ENCODE data around the gene CALN1. TPM values are rescaled to one million over a fixed set of nuclear protein-coding genes. Genes with fewer than 3 reads are reported as not detected.
"Not testable (repeated sequence)": the region's sequence is repeated elsewhere in the genome, so short reads cannot be mapped to it uniquely, and the experiment has no call there.

CALN1 gene
- polyA plus RNA-seq, 4 donors: 0.46 to 0.90 (median 0.55) TPM

DNA sequence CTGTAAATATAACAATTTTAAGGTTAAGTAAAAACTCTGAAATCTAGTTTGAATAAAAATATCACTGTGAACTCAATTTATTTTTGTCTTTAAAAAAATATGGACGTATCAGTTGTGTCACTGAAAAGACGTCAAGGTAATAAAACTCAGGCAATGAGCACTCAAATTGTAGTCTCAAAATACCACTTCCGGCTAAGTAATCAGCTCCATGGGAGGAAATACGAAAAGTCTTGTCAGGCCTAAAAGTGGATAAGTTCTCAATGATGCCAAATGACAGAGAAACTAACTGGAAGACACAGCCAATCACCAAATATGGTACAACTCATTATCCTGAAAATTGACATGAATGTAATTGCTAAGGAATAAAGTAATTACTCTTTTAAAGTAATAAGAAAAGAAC, 719 bp downstream of the CALN1 start:
- no peak for DNase-seq (ENCODE audit: low read depth in 4 of 4, low spot score in 3 of 4)

DNA sequence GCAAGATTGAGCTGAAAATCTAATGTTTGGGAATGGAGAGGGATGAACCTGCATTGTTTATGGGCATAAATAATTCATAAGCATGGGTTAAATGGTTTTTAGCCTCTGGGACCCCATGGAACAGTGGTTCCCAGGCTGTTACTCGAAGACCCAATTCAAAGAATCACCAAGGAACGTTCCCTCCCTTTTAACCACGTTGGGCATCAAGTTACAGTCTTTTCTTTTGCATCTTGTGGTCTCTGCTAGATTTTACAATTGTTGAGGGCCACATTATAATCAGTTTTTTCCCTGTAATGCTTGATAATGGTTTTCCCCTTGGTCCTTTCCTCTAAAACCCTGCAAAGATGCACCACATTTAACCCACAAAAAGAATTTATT, 2.5 kb downstream of the CALN1 start:
- no peak for DNase-seq (ENCODE audit: low read depth in 4 of 4, low spot score in 3 of 4)

DNA sequence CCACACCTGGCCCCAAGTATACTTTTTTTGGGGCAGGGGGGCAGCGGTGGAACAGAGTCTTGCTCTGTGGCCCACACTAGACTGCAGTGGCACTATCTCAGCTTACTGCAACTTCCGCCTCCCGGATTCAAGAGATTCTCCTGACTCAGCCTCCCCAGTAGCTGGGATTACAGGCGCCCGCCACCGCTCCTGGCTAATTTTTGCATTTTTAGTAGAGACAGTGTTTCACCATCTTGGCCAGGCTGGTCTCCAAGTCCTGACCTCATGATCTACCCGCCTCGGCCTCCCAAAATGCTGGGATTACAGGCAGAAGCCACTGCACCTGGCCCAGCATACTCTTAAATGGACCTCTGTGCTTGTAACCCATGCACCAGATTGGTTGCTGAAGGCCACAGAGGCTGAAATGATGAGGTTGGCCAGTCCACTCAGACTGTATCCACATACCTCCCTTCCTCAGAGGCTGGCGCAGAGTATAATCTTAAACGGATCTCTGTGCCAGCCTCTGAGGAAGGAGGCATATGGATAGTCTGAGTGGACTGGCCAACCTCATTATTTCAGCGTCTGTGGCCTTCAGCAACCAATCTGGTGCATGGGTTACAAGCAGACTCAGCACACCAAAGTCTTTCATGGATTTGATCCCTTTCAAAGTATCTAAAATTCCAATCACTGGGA, 3.0 kb downstream of the CALN1 start:
- no peak for DNase-seq (ENCODE audit: low read depth in 4 of 4, low spot score in 3 of 4)

DNA sequence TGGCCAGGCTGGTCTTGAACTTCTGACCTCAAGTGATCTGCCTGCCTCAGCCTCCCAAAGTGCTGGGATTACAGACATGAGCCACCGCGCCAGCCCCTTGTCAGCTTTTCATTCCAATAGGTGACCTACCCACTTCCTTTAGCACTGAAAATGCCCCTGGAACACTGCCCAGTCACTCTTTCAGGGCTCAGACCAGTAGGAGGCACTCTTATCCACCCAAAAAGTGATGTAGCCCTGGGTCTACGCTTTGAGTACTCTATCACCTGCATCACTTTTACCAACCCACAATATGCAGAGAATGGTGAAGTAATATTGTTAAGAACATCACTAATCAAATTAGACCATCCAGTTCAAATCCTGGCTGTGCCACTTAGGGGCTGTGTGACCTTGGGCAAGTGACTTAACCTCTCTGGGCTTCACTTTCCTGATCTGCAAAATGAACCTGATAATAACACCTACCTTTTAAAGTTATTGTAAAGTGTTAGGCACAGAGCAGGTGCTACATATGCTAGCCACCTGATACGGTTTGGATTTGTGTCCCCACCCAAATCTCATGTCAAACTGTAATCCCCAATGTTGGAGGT, 5.2 kb downstream of the CALN1 start:
- DNase-seq (ENCODE audit: low read depth in 4 of 4, low spot score in 3 of 4): no peak

DNA sequence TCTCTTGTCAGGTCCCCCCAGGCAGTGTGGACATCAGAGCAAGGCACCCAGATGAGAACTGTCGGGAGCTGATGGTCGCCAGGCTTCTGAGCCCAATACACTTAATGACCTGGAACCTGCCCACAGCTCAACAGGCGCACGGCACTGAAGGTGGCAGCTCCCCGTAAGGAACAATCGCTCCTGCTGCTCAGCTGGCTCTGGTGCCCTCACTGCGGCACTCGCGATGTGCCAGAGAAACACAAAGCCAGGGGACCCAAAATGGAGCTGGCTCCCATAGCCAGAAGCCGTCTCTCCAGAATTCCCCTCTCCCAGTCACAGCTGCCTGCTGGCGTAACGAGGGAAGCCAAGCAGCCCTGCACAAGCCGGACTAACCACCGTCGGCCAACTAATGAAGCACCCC, 6.3 kb downstream of the CALN1 start:
- DNase-seq (ENCODE audit: low read depth in 4 of 4, low spot score in 3 of 4): no peak

DNA sequence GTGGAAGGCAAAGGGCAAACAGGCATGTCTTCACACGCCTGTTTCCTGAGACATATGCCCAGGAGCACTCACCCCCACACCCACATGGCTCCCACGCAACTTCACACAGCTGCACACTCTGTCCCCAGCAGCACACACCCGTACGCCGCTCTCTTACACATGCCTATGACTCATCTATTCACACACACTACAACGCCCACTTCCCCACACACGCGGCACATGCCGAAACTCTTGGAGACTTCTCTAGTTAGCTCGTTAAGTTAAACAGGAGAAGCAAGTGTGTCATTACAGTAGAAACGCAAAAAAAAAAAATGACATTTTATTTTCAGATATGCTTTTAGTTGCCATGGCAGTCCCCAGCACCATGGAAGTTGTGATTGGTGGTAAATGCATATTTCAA, 6.7 kb downstream of the CALN1 start:
- DNase-seq (ENCODE audit: low read depth in 4 of 4, low spot score in 3 of 4): no peak

DNA sequence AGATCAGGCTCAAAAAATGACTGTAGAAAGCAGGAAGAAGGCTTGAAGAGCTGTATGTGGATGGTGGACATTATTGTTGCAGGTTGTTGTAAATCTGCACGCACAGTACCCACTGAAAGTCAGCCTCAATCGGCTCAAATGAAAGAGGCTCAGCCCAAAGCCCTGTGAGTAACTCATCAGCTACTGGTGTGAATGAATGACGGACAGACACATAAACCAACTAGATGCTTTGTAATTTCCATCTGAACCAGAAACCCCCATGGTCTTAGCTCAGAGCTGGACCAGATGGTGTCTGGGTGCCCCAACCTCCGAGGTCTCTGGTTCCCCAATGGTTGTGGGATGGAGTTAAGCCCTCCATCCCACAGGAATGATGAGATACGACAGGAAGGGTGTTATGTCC, 7.4 kb downstream of the CALN1 start:
- DNase-seq (ENCODE audit: low read depth in 4 of 4, low spot score in 3 of 4): no peak

DNA sequence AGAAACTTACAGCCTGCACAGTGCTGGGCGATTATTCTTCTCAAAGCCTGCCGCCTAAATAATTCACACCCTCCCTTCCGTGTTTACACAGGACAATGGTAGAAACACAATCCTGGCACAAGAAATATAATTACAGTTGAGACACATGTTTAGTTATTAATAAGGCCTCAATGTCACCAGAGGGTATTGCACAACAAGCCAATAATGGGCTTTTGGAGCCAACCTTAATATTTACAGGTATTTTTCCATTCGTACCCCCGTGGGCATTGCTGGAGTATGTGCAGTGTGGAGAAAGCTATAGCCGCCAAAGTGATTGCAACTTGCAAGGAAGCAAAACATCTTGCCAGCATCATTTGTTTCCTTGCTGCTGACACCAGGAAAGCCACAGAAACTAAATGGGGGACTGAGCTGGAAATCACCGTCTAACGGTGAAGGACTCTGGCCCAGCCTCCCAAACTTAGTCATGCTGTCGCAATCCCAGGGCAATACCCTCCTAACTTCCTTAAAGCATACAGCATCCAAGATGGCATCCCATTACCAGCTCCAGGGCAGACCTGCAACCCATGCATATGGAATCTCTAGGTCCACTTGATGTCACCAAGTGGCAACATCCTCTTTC, 8.6 kb downstream of the CALN1 start:
- no peak for DNase-seq (ENCODE audit: low read depth in 4 of 4, low spot score in 3 of 4)

DNA sequence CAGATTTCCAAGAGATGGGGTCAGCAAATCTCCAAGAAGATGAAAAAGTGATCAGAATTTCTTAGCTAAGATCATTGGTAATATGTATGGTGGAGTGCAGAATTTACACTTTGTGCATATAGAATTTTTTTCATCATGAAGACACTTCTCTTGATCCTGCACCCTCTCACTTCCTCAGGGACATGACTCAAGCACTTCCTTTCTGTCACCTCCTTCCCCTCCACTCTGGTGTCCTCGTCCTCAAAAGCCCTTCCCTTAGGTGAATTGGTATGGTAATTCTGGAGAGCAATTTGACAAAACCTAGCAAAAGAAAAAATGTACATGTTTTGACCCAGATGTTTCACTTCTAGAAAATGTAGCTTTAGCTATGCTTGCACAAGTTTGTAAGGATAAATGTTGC, 18.1 kb downstream of the CALN1 start:
- DNase-seq (ENCODE audit: low read depth in 4 of 4, low spot score in 3 of 4): no peak

DNA sequence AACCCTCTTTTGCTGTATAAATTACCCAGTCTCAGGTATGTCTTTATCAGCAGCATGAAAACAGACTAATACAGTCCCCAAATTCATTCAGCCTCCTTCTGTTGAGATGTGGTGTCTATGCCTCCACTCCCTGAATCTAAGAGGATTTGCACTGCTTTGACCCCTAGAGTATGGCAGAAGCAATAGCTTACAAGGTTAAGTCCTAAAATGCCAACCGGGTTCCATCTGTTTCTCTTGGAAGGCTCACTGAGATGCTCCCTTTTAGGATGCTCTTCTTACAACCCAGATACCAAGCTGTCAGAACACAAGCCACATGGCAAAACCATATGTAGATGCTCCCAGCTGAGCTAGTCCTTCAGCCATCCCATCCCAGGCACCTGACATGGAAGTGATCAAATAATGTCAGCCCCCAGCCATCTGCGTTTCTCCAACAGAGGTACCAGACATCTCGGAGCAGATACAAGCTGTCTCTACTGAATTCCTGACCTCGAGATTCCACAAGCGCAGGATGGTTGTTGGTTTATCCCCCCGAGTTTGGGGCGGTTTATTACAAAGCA, 20.2 kb downstream of the CALN1 start:
- DNase-seq (ENCODE audit: low read depth in 4 of 4, low spot score in 3 of 4): no peak

DNA sequence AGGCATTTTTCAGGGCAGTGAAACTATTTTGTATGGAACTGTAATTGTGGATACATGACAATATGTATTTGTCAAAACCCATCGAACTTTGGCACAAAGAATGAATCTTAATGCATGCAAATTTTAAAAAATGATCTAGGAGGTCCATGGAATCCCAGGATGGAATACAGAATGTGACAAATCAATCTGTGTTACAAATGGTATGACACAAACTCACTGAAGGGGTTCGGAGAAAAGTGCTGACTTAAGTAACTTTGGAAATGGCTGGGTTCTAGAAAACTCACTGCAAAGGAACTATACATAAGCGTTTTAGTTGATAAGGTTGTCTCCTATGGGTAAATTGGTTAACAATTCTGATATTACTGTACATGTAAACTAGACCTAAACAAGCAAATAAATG, 26.0 kb downstream of the CALN1 start:
- DNase-seq (ENCODE audit: low read depth in 4 of 4, low spot score in 3 of 4): no peak

DNA sequence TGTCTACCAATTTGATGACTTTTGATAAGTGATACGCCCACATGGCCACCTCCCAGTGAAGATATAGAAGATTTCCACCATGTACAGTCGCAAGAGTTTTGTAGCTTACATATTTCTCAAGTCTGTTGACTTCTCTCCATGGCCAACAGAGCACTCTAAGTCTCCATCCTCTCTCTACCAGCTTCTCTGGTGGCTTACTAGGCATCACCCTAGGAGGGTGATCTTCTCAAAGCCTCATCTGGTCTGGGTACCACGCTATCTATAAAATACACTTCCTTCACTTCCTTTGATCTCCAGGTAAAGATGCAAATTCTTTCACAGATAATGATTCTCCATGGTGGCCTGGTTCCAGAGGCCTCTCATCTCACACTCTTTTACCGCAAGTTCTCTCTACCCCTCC, 49.9 kb downstream of the CALN1 start:
- DNase-seq (ENCODE audit: low read depth in 4 of 4, low spot score in 3 of 4): no peak

DNA sequence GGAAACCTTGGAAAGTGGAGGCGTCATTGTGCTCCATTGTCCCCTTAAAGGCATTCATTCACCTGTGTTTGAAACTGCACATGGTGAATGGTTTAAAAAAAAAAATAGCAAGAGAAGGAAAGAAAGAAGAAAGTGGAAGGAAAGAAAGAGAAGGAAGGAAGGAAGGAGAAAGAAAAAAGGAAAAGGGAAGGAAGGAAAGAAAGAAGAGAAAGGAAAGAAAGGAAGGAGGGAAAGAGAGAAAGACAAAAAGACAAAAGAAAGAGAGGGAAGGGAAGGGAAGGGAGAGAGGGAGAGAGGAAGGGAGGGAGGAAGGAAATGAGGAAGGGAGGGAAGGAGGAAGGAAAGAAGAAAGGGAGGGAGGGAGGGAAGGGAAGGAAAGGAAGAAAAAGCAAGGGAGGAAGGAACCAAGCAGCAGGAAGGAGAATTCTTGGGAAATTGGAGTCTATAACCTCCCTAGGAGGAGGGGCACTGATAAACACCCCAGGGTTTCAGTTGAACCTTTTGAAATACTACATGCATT, 66.9 kb downstream of the CALN1 start:
- no peak for DNase-seq (ENCODE audit: low read depth in 4 of 4, low spot score in 3 of 4)

DNA sequence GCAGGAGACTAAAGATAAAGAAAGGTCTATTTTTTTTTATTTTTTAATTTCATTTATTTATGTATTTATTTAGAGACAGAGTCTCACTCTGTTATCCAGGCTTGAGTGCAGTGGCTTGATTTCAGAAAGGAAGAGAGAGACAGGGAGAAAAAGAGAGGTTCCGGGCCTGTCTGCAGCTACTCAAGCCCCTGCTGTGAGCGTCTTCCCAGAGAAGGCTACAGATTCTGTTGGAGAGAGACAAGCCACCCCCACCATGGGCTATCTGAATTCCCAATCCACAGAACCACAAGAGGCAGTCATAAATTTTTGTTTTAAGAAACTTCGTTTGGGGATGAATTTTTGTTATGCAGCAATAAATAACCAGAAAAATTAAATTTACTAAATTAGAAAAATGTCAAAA, 68.1 kb downstream of the CALN1 start:
- no peak for DNase-seq (ENCODE audit: low read depth in 4 of 4, low spot score in 3 of 4)

DNA sequence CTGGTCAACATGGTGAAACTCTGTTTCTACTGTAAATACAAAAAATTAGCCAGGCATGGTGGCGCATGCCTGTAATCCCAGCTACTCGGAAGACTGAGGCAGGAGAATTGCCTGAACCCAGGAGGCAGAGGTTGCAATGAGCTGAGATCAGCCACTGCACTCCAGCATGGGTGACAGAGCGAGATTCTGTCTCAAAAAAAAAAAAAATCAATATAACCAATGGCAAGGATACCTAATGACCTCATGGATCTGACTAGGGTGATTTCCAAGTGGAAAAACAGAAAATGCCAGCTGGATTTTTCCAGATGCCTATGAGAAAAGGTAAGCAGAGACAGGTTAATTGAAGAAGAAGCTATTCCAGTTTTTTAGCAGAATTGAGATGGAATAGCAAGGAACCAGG, 68.8 kb downstream of the CALN1 start:
- not testable (repeated sequence) for DNase-seq (ENCODE audit: low read depth in 4 of 4, low spot score in 3 of 4)

DNA sequence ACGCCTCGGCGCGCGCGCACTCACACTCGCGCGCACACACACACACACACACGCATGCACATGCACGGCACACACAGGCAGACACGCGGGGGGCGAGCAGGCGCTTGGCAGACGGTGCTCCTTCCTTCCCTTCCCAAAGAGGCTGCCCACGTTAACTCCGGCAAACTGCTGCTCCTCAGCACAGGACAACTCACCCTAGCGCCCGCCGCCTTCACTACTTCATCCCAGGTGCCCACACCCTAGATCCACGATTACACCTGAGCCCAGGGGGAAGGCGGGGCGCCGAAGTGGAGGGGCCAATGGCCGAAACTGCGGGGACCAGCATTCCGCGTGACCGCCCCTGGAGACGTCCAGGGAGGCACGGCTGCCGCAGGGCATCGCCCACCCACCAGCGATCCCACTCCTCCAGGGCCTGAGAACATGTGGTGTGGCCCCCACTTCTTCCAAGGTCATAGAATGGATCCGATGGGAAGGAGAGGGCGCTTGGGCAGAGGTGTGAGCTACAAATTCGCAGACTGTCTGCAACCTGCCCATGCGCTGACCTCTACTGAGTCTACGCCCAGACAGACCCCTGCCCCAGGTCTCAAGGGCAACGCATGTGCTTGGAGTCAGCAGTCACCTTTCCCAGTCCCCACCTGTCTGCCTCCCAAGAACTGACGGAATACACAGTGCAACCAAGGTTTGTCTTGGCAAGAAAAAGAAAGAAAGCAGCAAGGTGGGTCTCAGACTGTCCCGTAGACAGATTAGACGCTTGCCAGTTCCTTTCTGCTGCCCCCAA, 74.6 kb downstream of the CALN1 start:
- DNase-seq (ENCODE audit: low read depth in 4 of 4, low spot score in 3 of 4): peak in 1 of 4 donors; percentile 2

DNA sequence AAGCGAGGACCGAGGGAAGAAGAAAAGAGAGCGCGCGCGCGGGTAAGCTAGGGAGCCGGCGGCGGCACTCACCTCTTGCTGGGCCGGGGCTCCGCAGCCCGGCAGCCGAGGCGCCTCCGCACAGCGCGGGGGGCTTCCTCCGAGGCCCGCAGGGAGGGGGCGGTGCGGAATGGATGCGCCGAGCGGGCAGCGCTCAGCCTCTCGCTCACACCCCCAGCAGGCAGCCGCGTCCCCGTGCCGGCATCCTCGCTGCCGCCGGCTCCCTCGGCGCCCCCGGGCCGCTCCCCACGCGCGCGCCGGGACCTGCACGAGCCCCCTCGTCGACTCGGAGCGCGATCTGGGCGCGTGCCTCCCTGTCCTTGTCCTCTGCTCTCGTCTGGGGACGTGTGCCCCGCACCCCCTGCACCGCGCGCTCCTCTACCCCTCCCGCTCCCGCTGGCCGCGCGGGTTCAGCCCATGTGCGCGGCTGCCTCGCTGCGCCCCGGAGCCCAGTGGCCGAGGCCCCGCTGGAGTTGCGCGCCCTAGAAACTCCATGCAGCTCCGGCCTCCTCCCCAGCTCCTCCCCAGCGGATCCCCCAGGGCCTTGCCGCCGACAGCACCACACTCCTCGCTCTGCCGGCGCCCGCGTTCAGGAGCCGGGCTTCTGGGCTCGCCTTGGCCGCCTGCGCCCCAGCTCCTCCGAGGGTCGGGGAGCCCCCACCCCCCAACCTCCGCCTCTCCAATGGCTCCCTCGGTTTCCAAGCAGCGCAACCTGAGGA, 75.3 kb downstream of the CALN1 start:
- DNase-seq (ENCODE audit: low read depth in 4 of 4, low spot score in 3 of 4): peak in 1 of 4 donors; percentile 12

DNA sequence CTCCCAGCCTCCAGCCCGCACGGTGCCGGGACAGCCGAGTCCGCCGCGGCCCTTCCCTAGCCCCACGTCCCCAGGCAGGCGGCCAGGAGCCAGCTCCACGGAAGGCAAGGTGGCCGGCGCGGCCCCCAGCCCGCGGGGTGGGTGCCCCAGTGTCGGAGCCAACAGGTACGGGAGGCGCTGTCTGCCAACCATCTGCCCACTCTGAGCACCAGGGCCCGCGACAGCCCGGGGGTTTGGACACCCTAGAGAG, 75.8 kb downstream of the CALN1 start:
- peak in 1 of 4 donors; percentile 3 for DNase-seq (ENCODE audit: low read depth in 4 of 4, low spot score in 3 of 4)

DNA sequence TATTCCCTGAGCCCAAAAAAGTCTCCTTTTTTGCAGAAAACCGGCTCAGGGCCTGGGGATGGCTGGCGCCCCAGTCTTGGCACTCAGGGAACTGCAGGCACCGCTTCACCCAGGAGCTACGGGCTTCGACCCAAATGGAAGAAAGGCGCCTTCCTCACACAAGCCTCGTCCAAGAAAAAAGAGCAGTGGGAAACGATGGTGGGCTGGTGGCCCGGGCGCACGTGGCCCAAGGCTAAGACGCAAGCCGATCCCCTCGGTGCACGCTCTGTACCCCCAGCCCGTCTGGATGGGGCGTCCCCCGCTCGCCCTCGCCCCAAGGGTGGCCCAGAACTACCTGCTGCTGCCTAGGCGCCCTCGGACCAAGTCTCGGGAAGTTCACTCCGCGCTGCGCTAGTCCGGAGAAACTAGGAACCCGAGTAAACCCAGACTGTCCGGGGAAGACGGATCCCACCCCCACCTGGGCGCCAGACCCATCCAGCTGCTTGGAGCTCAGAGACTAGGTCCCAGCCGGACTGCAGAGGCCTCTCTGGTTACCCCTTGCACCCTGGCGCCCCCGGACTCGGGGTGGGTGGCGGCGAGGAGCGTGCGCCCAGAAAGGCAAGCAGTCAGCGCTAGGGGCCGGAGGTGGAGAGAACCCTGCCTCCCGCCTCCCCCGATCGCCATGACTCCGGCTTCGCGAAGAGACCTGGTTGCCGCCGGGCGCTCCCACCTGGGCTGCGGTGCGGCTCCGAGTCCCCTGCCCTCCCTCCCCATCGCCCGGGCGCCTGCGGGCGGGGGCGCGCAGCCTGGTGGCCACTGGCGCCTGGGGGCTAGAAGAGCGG, 76.4 kb downstream of the CALN1 start:
- DNase-seq (ENCODE audit: low read depth in 4 of 4, low spot score in 3 of 4): peak in 1 of 4 donors; percentile 4

DNA sequence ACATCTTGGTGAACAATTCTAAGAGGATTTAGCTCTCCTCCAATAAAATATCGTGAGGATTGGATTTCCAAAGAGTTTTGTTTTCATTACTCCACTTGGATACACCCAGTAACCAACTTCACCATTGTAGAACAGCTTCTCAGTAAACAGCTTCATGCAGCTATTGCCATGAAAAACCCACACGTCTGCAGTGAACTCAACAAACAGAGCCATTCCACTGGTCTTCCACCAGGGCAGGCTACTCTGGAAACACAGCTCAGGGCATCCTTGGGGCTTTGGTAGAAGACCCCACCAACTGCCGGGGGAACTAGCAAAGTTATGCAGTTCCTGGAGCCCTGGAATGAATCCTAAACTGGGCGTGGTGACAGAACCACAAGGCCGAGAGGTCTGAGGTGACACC, 77.4 kb downstream of the CALN1 start:
- DNase-seq (ENCODE audit: low read depth in 4 of 4, low spot score in 3 of 4): no peak
